Measurements from ENCODE around the gene LMX1B. TPM values are rescaled to one million over a fixed set of nuclear protein-coding genes. Genes with fewer than 3 reads are reported as not detected.

LMX1B gene
- total and polyA plus RNA-seq, 2 of the 4 experiments (the other 2 are of a cell fraction) = not detected

- no peak overlapping the region for H2AK9ac ChIP-seq (replicated peaks; ENCODE audit: low read depth, low read length, poor library complexity)
- peaks cover 90% of the 10 kb centered on the region for H3K27me3 ChIP-seq (ENCODE audit: control insufficient read depth, insufficient read depth, low read length)
- in situ Hi-C loops (cut with MboI; ENCODE audit: low sequenced_read_pairs) (no loop called here), dilution Hi-C loops (cut with HindIII; ENCODE audit: low sequenced_read_pairs, unreplicated experiment) (no loop called here), intact Hi-C loops (cut with micrococcal nuclease) (no loop called here)
- ChIA-PET CTCF (no interaction called here), POLR2A (ENCODE audit: unreplicated experiment) (no interaction called here)
- H3K79me1 ChIP-seq (ENCODE audit: low read depth in 1 of 2, low read length in 2 of 2) = no peaks in the 10 kb centered on the region
- H4K5ac ChIP-seq (ENCODE audit: low read depth, low read length) = no peak overlapping the region
- H3K9ac ChIP-seq (ENCODE audit: low read depth, low read length) = no peak overlapping the region
- no peak overlapping the region for H4K8ac ChIP-seq (ENCODE audit: low read depth in 2 of 2, low read length in 2 of 2)
- no peaks in the 10 kb centered on the region for H3K4me1 ChIP-seq (ENCODE audit: control insufficient read depth, insufficient read depth, low read length)
- BruUV-seq (replicated peaks) = no TSS peak
- H2AK5ac ChIP-seq (ENCODE audit: low read depth, low read length) = no peak overlapping the region
- H2BK120ac ChIP-seq (ENCODE audit: low read depth, low read length) = no peak overlapping the region
- no peak overlapping the region for H2BK15ac ChIP-seq (ENCODE audit: low read depth, low read length)
- H2BK5ac ChIP-seq (ENCODE audit: low read depth, low read length, poor library complexity, severe bottlenecking) = no peak overlapping the region
- 0% methylated on average over 1 of the region's 14 CpGs; no CpG with 5 or more reads in 1 of the 2 experiments for WGBS, 2 experiments (ENCODE audit: extremely low coverage in 2 of 2, insufficient read length in 1 of 2)
- no peaks in the 10 kb centered on the region; the same call in 1 of the 2 replicates for H3K9me3 ChIP-seq (ENCODE audit: control insufficient read depth, insufficient read depth, low read length)
- no peak for DNase-seq
- H3K4me3 ChIP-seq (ENCODE audit: insufficient read depth, low read depth, low read length) = no peak overlapping the region
- H3K18ac ChIP-seq (ENCODE audit: low read depth, low read length) = no peak overlapping the region
- no peak overlapping the region for H2AFZ ChIP-seq (replicated peaks; ENCODE audit: low read length, poor library complexity)
- H3K23ac ChIP-seq (ENCODE audit: low read depth, low read length) = no peak overlapping the region
- no peak overlapping the region for H3K56ac ChIP-seq (ENCODE audit: extremely low read depth, insufficient read depth, low read length)
- no peak overlapping the region for H3K14ac ChIP-seq (replicated peaks; ENCODE audit: low read depth, low read length)
- H3K27ac ChIP-seq (ENCODE audit: insufficient read depth, low read length) = no peak overlapping the region
- no peak overlapping the region for H4K91ac ChIP-seq (ENCODE audit: insufficient read depth, low read depth, low read length)
- ATAC-seq (ENCODE audit: low read depth) = no peak
- no peaks in the 10 kb centered on the region; the same call in 1 of the 2 replicates for H4K20me1 ChIP-seq (ENCODE audit: insufficient read depth, low read length)
- H3K4ac ChIP-seq (ENCODE audit: low read depth, low read length) = no peak overlapping the region
- no peaks in the 10 kb centered on the region for H3K9me1 ChIP-seq (ENCODE audit: insufficient read depth, low read length)
- no peak overlapping the region for H3K4me2 ChIP-seq (ENCODE audit: low read depth, low read length)
- TF ChIP-seq CHD1 (IDR thresholded peaks at IDR 0.05; ENCODE audit: low read depth, low read length) = no peak
- TF ChIP-seq SMC3 (IDR thresholded peaks at IDR 0.05; ENCODE audit: low read depth, low read length) = no peak
- TF ChIP-seq RCOR1 (IDR thresholded peaks at IDR 0.05; ENCODE audit: insufficient replicate concordance, low read length) = no peak
- TF ChIP-seq BHLHE40 (IDR thresholded peaks at IDR 0.05; ENCODE audit: low read depth, low read length) = no peak
- no peaks in the 10 kb centered on the region for H3K36me3 ChIP-seq (ENCODE audit: control insufficient read depth, insufficient read depth, low read length)
- no peak overlapping the region for H2BK20ac ChIP-seq (ENCODE audit: low read depth, low read length)
These were observed 13.2 kb downstream of the LMX1B start for GRCh38 chr9:126626926-126627233.

Measured in IMR-90 (cell line).